PFSK-1 (cell line): ENCODE data around the gene GFI1B.

ENCODE experiments used
- POLR2AphosphoS5 ChIP-seq: IDR thresholded peaks from 2 replicates; pipeline ENCODE4 v1.6.1; 2012; ENCODE audit warnings: low read depth, mild to moderate bottlenecking, control low read depth, low read length, moderate library complexity
- TF ChIP-seq, protein P1 (sequence below), 2 experiments: IDR thresholded peaks; 2 replicates each; pipeline versions ENCODE4 v1.6.1 to v1.8.0; 2011 to 2012; ENCODE audit warnings: low read depth in 2 of 2, low read length in 2 of 2, control low read depth in 1 of 2, inconsistent platforms in 1 of 2, mild to moderate bottlenecking in 1 of 2, moderate library complexity in 1 of 2; ENCODE audit not compliant: insufficient read depth in 1 of 2

- no peak for TF ChIP-seq POLR2AphosphoS5
- TF ChIP-seq, protein P1, sequence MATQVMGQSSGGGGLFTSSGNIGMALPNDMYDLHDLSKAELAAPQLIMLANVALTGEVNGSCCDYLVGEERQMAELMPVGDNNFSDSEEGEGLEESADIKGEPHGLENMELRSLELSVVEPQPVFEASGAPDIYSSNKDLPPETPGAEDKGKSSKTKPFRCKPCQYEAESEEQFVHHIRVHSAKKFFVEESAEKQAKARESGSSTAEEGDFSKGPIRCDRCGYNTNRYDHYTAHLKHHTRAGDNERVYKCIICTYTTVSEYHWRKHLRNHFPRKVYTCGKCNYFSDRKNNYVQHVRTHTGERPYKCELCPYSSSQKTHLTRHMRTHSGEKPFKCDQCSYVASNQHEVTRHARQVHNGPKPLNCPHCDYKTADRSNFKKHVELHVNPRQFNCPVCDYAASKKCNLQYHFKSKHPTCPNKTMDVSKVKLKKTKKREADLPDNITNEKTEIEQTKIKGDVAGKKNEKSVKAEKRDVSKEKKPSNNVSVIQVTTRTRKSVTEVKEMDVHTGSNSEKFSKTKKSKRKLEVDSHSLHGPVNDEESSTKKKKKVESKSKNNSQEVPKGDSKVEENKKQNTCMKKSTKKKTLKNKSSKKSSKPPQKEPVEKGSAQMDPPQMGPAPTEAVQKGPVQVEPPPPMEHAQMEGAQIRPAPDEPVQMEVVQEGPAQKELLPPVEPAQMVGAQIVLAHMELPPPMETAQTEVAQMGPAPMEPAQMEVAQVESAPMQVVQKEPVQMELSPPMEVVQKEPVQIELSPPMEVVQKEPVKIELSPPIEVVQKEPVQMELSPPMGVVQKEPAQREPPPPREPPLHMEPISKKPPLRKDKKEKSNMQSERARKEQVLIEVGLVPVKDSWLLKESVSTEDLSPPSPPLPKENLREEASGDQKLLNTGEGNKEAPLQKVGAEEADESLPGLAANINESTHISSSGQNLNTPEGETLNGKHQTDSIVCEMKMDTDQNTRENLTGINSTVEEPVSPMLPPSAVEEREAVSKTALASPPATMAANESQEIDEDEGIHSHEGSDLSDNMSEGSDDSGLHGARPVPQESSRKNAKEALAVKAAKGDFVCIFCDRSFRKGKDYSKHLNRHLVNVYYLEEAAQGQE (IDR thresholded peaks at IDR 0.05; ENCODE audit: insufficient read depth in 1 of 2, low read depth in 2 of 2, low read length in 2 of 2), result no peak
Measured at GRCh38 chr9:132973713-132974112, 4.8 kb upstream of the GFI1B start.
